HG03565 (cell line): ENCODE data around the gene MGP.

ENCODE experiments used
- ATAC-seq: cut with Tn5 transposase; IDR thresholded peaks from one replicate; pipeline ENCODE4 v1.9.1; 2021; ENCODE audit warnings: mild to moderate bottlenecking, moderate library complexity; ENCODE audit not compliant: unreplicated experiment

Gene MGP

GRCh38 chr12:14903386-14904098 lies 17.9 kb upstream of the MGP start:
- ATAC-seq, result no peak

GRCh38 chr12:14902465-14902864 lies 16.8 kb upstream of the MGP start:
- ATAC-seq, result no peak

- ATAC-seq, result no peak
These were observed 15.5 kb upstream of the MGP start for GRCh38 chr12:14901228-14901562.

GRCh38 chr12:14900521-14901227 lies 15.0 kb upstream of the MGP start:
- no peak for ATAC-seq

- ATAC-seq, result no peak
These were observed 11.0 kb upstream of the MGP start for GRCh38 chr12:14896521-14897169.

GRCh38 chr12:14893506-14894250 lies 8.0 kb upstream of the MGP start:
- ATAC-seq, result no peak

GRCh38 chr12:14892726-14893505 lies 7.3 kb upstream of the MGP start:
- ATAC-seq, result no peak

GRCh38 chr12:14890701-14891100 lies 5.0 kb upstream of the MGP start:
- ATAC-seq, result no peak

- ATAC-seq, result no peak
These were observed 617 bp upstream of the MGP start for GRCh38 chr12:14886271-14886670.

- peak; percentile 97 for ATAC-seq
These were observed 1.2 kb downstream of the MGP start for GRCh38 chr12:14884458-14884878.

GRCh38 chr12:14883686-14884085 lies 2.0 kb downstream of the MGP start:
- ATAC-seq, result no peak

GRCh38 chr12:14880890-14881453 lies 4.7 kb downstream of the MGP start:
- ATAC-seq, result no peak

- ATAC-seq, result no peak
These were observed 6.3 kb downstream of the MGP start for GRCh38 chr12:14879222-14879933.

GRCh38 chr12:14878488-14878887 lies 7.2 kb downstream of the MGP start:
- no peak for ATAC-seq

- no peak for ATAC-seq
These were observed 8.8 kb downstream of the MGP start for GRCh38 chr12:14876833-14877232.

- no peak for ATAC-seq
These were observed 10.8 kb downstream of the MGP start for GRCh38 chr12:14874882-14875281.

- ATAC-seq, result no peak
These were observed 12.0 kb downstream of the MGP start for GRCh38 chr12:14873440-14874185.

- no peak for ATAC-seq
These were observed 13.8 kb downstream of the MGP start for GRCh38 chr12:14871886-14872285.

- no peak for ATAC-seq
These were observed 14.4 kb downstream of the MGP start for GRCh38 chr12:14871247-14871646.
